ENCODE data around the gene THAP3.

THAP3 gene

GRCh38 chr1:6587261-6588005 lies 37.2 kb upstream of the THAP3 start:
- TF ChIP-seq CTCF (IDR thresholded peaks at IDR 0.05; ENCODE audit: extremely low read depth, missing control alignments) = no peak
- DNase-seq (ENCODE audit: low spot score) = no peak

GRCh38 chr1:6588128-6588892 lies 36.4 kb upstream of the THAP3 start:
- no peak for TF ChIP-seq CTCF (IDR thresholded peaks at IDR 0.05; ENCODE audit: extremely low read depth, missing control alignments)
- no peak for DNase-seq (ENCODE audit: low spot score)

- DNase-seq (ENCODE audit: low spot score) = no peak
- TF ChIP-seq CTCF (IDR thresholded peaks at IDR 0.05; ENCODE audit: extremely low read depth, missing control alignments) = no peak
These were observed 35.7 kb upstream of the THAP3 start for GRCh38 chr1:6588893-6589520.

GRCh38 chr1:6590046-6590445 lies 34.6 kb upstream of the THAP3 start:
- no peak for DNase-seq (ENCODE audit: low spot score)
- no peak for TF ChIP-seq CTCF (IDR thresholded peaks at IDR 0.05; ENCODE audit: extremely low read depth, missing control alignments)

- no peak for DNase-seq (ENCODE audit: low spot score)
- no peak for TF ChIP-seq CTCF (IDR thresholded peaks at IDR 0.05; ENCODE audit: extremely low read depth, missing control alignments)
These were observed 33.4 kb upstream of the THAP3 start for GRCh38 chr1:6591222-6591621.

- TF ChIP-seq CTCF (IDR thresholded peaks at IDR 0.05; ENCODE audit: extremely low read depth, missing control alignments) = no peak
These were observed 33.0 kb upstream of the THAP3 start for GRCh38 chr1:6591644-6592043.

GRCh38 chr1:6592441-6592840 lies 32.2 kb upstream of the THAP3 start:
- no peak for TF ChIP-seq CTCF (IDR thresholded peaks at IDR 0.05; ENCODE audit: extremely low read depth, missing control alignments)
- DNase-seq (ENCODE audit: low spot score) = no peak

More at GRCh38 chr1:6591644-6592043, 33.0 kb upstream of the THAP3 start:
- DNase-seq (ENCODE audit: low spot score) = no peak
